SKM-1 treated with dmso at 0.1 percent for 144 hours (cell line): ENCODE results near the gene PCSK1.
"Not testable (repeated sequence)": the region's sequence is repeated elsewhere in the genome, so short reads cannot be mapped to it uniquely, and the experiment has no call there.

Experiments
- DNase-seq: peaks from one replicate; lab custom pipeline; 2025; ENCODE audit not compliant: unreplicated experiment; lab: John Stamatoyannopoulos, UW

Gene PCSK1

DNA sequence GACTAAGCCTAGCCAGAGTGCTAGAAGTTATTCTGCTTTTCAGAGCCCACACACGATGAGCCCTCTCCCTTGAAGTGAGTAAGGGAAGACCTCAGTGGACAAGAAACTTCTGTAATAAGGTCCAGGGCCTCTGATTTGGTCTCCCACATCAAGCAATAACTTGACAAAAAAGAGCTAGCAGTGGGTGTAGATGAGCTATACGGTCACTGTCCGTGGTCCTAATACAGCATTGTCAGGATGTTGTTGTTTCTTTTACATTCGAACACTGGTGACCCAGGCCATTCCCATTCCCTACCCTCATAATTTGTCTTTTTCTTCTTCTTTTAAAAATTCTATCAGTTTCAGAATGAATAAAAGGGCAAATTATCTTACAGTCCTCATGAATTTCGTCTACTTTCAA, 5.2 kb downstream of the PCSK1 start:
- no peak for DNase-seq

DNA sequence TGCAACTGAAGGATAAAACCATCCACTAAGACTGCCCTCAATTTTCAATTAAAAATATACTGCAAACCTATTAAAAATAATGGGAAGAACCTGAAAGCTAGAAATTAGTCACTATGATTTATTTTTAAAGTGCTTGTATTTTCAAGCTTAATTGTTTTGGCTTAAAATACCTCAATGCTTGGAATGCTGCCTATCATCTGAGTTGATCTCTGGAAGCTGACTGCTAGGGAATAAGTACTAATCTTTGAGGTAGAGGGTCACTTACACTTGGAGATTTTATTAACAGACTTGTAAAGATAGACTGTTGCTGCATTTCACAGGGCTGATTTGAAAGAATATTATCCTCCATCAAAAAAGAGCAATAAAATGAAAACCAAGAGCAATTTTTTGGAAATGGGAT, 6.2 kb downstream of the PCSK1 start:
- no peak for DNase-seq

DNA sequence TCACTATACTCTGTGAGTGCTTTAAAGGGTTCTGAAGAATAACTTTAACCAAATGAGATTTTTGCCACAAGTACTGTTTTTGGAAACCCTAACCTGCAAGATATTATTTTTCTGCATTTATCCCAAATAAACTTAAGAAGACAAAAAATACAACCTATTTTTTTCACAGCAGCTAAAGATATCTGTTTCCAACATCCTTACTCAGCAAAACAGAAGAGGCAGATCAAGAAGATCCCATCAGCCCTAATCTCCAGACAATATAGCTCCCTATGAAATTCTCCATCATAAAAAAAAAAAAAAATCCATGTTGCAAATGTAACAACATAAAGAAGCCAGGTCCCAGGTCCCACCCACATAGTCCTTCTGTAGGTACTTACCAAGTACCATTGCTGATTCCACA, 7.6 kb downstream of the PCSK1 start:
- DNase-seq = no peak

DNA sequence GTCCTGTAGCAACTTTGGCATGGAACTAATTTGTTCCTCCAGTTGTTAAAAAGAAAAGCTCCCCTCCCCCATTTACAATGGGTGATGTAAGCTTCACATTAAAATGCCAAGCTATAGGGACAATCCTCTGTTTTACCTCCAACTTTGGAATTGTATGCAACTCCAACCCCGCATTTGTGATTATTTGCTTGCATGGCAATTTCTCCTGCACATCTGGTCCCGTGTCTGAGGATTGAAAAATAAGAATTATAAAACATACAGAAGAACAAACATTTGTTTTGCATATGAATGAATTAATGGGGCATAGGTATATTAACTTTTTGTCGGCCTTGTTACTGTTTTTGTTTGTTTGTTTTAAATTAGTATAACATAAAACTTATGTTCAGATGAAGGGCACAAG, 17.2 kb downstream of the PCSK1 start:
- no peak for DNase-seq

DNA sequence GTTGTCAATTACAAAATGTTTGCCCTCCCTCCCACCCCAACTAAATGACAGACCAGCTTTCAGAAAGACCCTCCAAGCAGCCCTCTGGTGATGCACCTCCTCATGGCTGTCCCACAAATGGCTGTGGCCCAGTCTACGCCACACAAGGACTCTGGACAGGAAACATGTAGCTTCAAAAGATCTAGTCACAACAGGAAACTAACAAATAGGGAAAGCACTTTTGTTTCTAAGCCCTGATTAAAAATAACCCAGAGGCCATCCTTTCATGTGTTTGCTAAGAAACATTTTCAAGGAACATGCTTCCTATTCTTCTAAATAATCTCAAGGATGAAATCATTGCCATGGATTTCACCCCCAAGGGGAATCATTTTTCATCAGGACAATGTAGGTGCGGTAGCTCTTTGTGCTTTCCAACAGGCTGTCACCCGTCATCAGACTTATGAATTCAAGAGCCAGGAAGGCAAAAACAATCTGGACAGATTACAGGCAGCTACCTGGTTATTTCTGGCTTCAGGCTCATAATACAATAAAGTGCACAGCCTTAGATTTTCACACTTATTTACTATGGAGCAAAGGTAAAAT, 20.1 kb downstream of the PCSK1 start:
- no peak for DNase-seq

DNA sequence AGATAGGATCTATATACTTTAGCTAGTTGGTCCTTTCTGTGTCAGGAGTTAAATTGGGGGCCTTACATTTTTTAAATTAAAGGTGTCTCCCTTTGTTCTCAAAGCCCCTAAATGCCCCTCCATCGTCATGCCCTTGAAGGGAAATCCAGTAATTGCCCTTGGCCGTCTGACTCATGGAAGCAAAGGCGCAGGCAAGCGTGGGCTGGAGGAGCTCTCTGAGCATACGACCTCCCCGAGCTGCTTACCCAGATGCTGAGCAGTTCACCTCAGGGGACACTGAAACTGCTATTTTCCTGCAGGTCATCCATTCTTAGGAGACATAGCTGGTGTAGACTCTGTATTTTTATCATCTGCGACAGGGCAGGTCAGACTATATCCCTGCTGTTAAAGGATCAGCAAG, 23.0 kb downstream of the PCSK1 start:
- DNase-seq = no peak

DNA sequence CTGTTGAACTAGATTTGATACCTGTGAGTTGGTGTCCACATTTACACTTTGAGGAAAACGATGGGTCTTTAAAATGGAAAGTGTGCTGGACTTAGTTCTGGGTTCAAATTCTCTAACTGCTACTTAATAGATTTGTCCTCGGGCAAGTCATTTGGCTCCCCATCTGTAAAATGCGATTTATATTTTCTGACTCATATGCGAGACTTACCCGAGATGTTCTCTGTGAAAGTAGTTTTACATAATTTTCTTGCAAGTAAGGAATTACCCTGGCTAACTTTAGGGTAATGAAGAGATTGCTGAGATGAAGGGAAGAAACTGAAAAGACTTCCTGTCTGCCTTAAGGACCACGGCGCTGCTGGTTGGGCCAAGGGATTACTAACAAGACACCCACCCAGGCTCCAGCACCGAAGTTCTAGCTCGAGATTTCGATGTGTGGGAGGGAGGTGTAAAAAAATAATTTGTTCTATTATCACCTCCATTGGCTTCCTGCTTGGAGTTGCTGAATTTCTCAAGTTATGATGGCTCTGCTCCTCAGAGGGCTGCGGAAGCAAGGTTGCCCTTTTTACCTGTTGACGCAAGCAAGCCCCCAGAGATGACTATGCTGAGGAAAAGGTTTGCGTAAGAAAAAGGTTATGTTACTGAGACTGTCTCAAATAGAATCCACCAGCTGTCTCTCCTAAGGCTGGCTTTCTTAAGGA, 24.1 kb downstream of the PCSK1 start:
- DNase-seq = no peak

DNA sequence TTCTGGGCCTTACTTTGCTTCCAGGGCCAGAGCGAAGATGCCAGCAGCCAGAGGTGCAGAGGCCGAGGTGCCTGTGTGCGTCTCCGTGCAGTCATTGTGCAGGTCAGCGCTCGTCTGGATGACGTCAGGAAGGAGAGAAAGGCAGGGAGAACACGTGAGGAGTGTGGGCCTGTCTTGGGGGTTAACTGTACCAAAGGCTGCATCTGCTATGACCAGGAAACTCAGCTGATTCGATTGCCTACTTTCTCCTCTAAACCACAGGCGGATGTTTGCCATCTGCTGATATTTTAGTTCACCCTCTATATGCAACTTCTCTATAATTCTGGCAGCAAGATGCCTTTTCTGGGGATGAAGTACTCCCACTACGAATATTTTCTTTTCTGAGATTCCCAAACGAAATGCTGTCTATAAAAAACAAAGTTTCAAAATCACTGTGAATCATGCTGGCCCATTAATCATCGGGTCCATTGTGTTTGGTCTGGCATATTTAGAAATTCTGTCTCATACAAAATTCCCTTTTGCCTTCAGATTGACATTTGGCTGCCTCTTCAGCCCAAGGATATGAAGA, 24.8 kb downstream of the PCSK1 start:
- DNase-seq = no peak

DNA sequence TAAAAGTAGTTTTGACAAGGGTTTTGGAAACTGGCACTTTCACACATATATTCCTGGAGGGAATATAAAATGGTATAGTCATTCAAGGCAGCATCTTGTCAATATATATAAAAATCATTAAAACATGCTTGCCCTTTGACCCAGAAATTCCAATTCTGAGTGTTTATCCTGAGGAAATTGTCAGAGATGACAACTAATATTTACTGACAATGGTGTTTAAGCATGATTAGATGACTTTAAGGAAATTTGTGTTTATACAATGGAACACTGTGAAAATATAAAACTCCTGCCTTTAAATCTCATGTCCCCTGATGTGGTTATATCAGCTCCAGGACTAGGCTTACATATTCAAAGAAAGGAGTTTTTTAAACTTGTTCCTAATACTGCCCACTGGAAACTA, 25.6 kb downstream of the PCSK1 start:
- DNase-seq = no peak

DNA sequence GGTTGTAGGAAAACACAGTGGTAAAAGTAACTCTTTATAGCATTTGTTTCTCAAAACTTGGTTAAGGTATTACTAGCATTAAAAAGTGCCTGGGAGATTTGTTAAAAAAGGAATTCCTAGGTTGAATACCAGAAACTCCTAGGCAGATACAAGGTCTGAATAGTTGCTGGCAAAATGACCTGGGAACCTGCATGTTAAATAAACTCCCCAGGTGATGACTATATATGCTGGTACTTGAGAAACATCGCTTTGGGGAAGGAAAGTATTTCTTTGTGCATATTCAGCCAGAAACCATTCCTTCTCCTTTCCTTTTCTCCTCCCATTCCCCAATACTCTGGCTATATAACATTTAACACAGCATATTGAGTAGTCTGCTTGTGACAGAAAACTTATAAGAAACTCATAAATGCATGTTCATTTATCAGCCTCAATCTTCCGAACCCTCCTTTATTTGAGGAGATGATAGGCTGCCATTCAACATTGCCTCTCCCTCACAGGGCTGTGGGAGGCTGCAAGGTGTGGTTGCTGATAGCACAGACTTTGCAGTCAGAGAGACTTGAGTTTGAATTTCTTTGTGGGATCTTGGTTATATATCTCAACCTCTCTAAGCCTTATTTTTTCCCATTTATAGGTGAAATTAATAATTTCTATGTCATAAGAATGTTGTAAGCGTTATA, 28.7 kb downstream of the PCSK1 start:
- DNase-seq = no peak

DNA sequence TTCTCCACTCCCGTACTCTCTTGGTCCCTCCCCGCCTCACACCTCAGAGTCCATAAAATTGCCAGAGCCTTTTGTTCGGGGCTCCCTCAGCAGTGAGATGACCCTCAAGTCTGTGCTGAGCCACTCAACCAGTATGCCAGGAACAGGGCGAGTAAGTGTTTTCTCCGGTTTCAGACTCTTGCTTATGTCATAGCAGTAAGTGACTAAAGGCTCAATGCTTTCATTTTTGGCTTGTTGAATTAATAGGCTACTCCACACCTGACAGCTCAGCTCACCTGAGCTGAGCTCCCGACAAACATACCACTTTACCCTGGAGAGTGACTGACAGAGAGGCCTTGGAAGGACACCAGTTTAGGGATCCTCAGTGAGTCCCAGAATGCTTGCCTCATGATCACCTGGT, 30.5 kb downstream of the PCSK1 start:
- DNase-seq = no peak

DNA sequence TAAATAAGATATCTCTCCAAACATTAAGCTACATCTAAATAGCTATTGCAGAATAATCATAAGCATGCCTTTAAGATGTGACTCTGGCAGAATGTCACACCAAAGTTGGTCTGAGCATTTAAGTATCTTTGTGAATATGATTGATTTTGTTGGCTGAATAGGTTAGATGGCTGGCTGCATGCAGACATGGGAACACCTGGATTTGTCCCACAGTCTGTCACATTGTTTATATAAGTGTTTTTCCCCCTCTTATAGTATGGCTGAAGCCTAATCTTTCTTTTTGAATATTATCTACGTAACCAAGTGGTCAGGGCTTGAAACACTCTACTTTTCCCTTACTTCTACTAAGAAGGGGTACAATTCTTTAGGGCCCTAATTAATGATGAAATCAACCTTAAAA, 36.2 kb downstream of the PCSK1 start:
- DNase-seq = no peak

DNA sequence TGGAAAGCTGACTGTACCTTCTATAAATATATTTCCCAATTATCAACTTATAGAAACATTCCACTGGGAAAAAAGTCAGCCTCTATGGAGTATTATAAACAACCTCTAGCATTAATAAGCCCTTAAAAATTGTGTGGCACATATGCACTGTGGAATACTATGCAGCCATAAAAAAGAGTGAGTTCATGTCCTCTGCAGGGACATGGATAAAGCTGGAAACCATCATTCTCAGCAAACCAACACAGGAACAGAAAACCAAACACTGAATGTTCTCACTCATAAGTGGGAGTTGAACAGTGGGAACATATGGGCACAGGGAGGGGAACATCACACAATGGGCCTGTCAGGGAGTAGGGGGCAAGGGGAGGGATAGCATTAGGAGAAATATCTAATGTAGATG, 37.8 kb downstream of the PCSK1 start:
- not testable (repeated sequence) for DNase-seq

DNA sequence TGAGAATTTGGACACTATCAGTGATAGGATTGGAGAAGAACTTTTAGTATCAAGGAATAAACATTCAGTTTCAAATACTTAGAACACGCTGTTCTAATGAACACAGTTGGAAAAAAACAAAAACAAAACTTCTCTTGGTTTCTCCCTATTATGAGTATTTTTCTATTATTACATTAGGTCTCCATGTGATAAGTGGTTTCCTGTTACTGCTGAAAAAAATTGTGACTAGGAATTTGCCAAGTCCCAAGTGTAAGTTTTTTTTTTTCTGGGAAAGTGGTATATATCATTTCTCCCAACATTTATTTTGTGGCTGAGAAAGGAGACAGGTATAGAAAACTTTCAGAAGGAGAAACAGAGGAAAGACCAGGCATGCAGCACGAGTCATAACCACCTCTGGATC, 41.1 kb downstream of the PCSK1 start:
- no peak for DNase-seq

DNA sequence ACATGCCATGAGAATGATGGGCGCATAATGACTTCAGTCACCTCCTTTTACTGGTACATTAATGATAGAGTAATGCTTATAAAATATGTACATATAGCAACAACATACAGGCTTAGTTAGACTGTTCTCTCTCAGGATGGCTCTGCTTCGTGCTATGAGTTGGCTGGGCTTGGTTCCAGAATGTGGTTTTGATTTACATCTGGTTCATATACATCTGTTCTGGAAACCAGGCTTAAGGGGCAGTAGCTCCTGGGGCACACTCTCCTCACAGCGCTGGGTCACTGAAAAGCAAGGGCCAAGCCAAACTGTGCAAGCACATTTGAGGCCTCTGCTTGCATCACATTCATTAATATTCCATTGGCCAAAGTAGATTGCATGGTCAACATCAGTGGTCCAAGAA, 44.9 kb downstream of the PCSK1 start:
- DNase-seq = no peak

DNA sequence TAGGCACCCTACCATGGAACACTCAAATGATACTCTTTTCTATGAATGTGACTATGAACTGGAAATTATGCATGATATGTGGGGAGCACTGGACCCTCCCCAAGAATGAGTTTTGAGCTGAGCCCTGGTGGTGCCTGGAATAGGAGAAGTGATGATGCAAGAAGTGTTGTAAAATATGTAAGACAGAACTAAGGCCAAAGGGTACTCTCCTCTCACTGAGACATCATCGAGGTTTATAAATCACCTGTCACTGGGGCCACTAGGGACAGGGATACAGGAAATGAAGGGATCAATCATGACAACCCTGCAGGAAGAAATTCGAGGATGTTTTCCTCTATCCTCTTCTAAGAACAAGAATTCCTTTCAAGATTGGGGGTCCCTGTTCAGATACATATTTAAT, 45.4 kb downstream of the PCSK1 start:
- DNase-seq = peak; percentile 2

DNA sequence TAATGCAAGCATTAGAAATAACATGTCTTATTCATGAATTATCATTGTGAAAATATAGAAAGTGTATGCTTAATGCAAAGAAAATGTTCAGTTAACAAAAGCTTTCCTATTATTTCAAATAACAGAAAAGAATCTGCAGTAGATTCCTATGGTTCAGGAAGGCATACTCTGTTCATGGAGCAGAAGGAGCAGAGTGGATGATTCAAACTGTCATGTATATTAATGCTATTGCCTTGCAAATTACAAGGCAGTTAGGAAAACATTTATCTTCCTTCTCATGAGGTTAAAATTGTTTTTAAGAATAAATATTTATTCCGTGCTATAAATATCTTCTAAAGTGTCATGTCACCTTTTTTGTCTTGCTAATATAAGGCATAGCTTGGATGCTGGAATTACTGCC, 47.5 kb downstream of the PCSK1 start:
- no peak for DNase-seq

DNA sequence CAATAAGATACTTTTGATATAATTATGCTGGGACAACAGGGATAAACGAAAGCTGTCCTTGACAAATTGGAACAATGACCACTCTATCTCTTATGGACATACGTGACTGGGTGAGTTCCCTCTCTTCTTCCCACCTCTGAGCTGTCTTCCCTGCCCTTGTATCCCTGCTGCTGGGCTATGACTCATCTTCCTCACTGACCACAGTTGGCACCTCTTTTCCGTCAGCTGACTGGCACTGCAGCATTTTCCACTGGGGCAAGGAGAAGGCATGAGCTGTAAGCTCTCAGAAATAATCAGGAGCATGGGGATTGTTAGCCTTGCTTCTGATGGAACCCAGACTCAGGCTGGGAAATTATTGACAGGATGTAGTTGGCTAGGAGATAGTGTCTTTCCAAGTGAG, 48.7 kb downstream of the PCSK1 start:
- DNase-seq = no peak

DNA sequence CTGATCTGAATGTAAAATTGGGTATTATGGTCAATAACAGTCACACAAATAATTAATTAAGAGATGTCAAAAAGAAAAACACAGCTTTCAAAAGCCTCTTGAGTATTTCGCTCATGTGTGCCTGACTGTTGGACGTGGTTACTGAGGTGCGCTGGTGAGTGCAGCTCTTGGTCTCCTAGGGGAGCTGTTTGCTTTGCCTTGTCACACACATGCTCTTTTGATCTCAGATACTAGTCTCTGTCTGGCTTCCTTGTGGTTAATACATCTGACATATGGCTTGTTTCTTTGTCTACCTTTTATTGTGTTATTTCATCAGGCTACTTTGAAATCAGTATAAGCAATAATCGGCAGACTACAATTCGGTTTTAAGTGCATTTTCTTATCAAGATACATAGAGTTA, 51.5 kb downstream of the PCSK1 start:
- no peak for DNase-seq

DNA sequence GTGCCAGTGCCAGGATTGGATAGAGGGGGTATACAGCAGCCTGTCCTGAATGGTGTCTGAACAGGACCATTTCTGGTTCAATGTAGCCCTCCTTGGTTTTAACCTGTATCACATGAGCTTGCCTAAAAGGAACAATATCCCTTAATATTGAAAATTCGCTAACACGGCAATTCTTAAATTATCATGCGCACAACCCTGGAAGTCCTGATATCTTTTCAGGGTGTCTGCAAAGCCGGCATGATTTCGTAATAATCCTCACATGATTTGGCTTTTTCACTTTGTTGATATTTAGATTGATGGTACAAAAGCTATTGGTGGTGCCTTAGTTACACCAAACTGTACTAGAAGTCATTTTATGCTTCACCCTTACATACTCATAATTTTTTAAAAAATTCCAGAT, 53.2 kb downstream of the PCSK1 start:
- DNase-seq = no peak

DNA sequence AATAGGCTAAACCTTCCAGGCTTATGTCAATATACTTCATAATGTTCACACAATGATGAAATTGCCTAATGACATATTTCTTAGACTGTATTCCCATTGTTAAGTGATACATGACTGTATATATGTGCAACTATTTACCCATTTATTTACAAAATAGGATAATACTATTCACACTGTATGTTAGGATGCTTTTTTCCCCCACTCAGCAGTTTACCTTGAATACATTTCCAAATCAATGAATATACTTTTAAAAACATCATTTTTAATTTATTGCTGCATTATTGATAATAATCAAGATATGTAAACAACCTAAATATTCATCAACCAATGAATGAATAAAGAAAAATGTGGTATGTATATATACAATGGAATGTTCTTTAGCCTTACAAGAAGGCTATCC, 55.5 kb downstream of the PCSK1 start:
- DNase-seq = no peak

DNA sequence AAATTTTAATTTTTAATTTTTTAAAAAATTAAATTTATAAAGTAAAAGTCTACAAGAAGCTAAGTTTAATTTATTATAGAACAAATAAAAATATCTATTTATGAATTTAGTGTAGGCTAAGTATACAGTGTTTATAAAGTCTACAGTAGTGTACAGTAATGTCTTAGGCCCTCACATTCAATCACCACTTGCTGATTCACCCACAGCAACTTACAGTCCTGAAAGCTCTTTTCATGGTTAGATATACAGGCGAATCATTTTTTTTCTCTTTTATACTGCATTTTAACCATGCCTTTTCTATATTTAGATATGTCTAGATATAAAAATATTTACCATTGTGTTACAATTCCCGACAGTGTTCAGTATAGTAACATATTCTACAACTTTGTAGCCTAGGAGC, 55.9 kb downstream of the PCSK1 start:
- DNase-seq = no peak
